ENCODE data around the gene CNTFR.

DNA sequence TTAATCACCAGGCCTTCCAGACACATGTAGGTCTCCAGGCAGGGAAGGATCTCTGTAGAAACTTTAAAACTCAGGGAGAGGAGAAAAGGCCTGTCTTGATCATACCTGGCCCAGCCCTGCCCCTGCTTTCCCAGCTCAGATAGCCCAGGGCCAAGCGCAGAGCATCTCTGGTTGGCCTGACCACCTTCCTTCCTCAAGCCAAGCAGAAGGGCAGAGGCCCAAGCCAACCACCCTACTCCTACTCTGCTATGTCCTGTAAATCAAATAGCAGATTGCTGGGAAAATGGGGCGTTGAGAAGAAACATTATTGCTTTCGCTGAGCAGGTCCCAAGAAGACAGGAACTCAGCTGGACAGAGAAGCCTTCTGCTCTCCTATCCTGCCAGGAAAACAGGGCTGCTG, 81.1 kb downstream of the CNTFR start:
- TF ChIP-seq EZH2 (IDR thresholded peaks at IDR 0.05) (no peak), EZH2phosphoT487 (IDR thresholded peaks at IDR 0.05) (no peak)
- TF ChIP-seq, protein P1, sequence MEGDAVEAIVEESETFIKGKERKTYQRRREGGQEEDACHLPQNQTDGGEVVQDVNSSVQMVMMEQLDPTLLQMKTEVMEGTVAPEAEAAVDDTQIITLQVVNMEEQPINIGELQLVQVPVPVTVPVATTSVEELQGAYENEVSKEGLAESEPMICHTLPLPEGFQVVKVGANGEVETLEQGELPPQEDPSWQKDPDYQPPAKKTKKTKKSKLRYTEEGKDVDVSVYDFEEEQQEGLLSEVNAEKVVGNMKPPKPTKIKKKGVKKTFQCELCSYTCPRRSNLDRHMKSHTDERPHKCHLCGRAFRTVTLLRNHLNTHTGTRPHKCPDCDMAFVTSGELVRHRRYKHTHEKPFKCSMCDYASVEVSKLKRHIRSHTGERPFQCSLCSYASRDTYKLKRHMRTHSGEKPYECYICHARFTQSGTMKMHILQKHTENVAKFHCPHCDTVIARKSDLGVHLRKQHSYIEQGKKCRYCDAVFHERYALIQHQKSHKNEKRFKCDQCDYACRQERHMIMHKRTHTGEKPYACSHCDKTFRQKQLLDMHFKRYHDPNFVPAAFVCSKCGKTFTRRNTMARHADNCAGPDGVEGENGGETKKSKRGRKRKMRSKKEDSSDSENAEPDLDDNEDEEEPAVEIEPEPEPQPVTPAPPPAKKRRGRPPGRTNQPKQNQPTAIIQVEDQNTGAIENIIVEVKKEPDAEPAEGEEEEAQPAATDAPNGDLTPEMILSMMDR (IDR thresholded peaks at IDR 0.05) = no peak

Measured in neural progenitor cell (in vitro differentiated cells).